ENCODE measurements around the gene ATG9A.

DNA sequence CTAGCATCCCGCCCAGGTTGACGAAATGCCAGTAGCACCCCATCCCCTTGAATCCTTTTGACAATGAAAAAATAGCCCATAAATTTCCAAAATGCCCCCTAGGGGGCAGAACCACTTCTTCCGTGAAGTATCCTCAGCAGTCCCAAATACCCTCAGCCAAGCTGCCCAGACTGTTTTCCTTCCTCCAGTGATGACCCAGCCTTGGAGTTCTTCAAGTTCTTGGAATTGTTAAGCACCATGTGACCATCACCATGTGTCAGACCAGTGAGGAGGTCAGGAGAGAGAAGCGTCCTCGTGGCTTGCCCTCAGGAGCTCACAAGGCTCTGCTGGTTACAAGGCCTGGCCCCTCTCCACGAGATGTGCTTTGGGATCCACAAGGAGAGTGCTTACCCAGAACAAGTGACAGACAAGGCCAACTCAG is 58.2 kb downstream of the ATG9A start:
- TF ChIP-seq, protein P1, sequence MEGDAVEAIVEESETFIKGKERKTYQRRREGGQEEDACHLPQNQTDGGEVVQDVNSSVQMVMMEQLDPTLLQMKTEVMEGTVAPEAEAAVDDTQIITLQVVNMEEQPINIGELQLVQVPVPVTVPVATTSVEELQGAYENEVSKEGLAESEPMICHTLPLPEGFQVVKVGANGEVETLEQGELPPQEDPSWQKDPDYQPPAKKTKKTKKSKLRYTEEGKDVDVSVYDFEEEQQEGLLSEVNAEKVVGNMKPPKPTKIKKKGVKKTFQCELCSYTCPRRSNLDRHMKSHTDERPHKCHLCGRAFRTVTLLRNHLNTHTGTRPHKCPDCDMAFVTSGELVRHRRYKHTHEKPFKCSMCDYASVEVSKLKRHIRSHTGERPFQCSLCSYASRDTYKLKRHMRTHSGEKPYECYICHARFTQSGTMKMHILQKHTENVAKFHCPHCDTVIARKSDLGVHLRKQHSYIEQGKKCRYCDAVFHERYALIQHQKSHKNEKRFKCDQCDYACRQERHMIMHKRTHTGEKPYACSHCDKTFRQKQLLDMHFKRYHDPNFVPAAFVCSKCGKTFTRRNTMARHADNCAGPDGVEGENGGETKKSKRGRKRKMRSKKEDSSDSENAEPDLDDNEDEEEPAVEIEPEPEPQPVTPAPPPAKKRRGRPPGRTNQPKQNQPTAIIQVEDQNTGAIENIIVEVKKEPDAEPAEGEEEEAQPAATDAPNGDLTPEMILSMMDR (IDR thresholded peaks at IDR 0.05): peak in 3 of 4 experiments; percentile 71 to 83 (median 77)
- no peak for TF ChIP-seq POLR2A (IDR thresholded peaks at IDR 0.05)

Data from gastroesophageal sphincter (tissue), 3 donors.